SK-N-MC (cell line): ENCODE measurements around the gene GALNT18.

ENCODE experiments used
- EZH2 ChIP-seq: fragments of 200-600 bp; sonication (generic); IDR thresholded peaks from one replicate; pipeline ENCODE4 v1.6.1; 2017; ENCODE audit warnings: antibody characterized with exemption
- POLR2AphosphoS5 ChIP-seq: IDR thresholded peaks from 2 replicates; pipeline ENCODE4 v1.6.1; 2012; ENCODE audit warnings: mild to moderate bottlenecking, low read depth, low read length, borderline replicate concordance

- no peak for TF ChIP-seq POLR2AphosphoS5
- TF ChIP-seq EZH2, result no peak
These were observed 123.6 kb downstream of the GALNT18 start for GRCh38 chr11:11498195-11498594.
